Measurements from ENCODE around the gene ARHGEF28.

- TF ChIP-seq CTCF (IDR thresholded peaks at IDR 0.05; ENCODE audit: borderline replicate concordance, extremely low read depth, low read length, poor library complexity, severe bottlenecking) (no peak), EZH2 (IDR thresholded peaks at IDR 0.05; ENCODE audit: borderline replicate concordance, low read depth, low read length, severe bottlenecking) (no peak)
Measured at GRCh38 chr5:73901043-73901442, 275.0 kb downstream of the ARHGEF28 start.

All from DND-41 (cell line).